ENCODE results near the gene ISX.
"Not testable (repeated sequence)": the region's sequence is repeated elsewhere in the genome, so short reads cannot be mapped to it uniquely, and the experiment has no call there.

Gene ISX

DNA sequence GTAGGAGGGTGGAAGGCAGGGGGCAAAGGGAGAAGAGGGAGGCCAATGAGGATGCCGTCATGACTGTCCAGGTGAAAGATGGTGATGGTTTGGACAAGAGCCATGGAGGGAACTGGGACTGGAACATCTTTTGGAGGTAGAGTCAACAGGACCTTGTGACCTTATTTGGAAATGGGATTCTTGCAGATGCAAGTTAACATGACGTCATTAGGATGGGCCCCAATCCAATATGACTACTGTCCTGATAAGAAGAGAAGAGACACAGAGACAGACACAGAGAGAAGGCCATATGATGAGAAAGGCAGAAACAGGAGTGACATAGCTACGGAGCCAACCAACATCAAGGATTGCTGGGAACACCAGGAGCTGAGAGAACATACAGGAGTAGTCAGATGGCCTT is 31.0 kb upstream of the ISX start:
- no peaks in the 10 kb centered on the region for H3K4me1 ChIP-seq (ENCODE audit: insufficient read depth, low read length)
- H3K9ac ChIP-seq (ENCODE audit: low read depth, low read length), result no peak overlapping the region
- H3K27ac ChIP-seq (ENCODE audit: low read depth, low read length), result no peak overlapping the region
- 58% methylated on average over 3 of the region's 3 CpGs for WGBS
- H3K36me3 ChIP-seq (ENCODE audit: insufficient read depth, low read length), result no peaks in the 10 kb centered on the region
- H3K9me3 ChIP-seq (ENCODE audit: insufficient read depth, low read depth, low read length), result no peaks in the 10 kb centered on the region
- no peak overlapping the region for H3K4me3 ChIP-seq (ENCODE audit: low read length)
- H3K27me3 ChIP-seq (ENCODE audit: insufficient read depth, low read length), result no peaks in the 10 kb centered on the region

DNA sequence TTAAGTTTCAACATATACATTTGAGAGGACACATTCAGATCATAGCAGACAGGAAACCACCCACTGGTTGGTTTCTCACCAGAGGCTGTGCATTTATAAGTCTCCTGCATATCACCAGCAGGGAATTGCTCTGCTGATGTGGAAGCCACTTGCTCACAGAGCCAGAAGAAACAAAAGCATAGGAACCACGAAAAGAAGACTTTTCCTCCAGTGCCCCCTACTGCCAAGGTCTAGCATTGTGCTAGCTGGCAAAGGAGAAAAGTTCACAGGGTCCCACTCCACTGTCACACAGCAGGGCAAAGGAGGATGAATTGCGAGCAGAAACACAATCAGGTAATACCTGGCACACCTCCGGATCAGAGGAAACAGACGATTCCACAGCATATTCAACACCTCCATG is 28.9 kb upstream of the ISX start:
- H3K27ac ChIP-seq (ENCODE audit: low read depth, low read length), result no peak overlapping the region
- no peaks in the 10 kb centered on the region for H3K36me3 ChIP-seq (ENCODE audit: insufficient read depth, low read length)
- no peaks in the 10 kb centered on the region for H3K27me3 ChIP-seq (ENCODE audit: insufficient read depth, low read length)
- H3K9me3 ChIP-seq (ENCODE audit: insufficient read depth, low read depth, low read length), result no peaks in the 10 kb centered on the region
- WGBS, result 67% methylated on average over 4 of the region's 4 CpGs
- no peak overlapping the region for H3K9ac ChIP-seq (ENCODE audit: low read depth, low read length)
- no peaks in the 10 kb centered on the region for H3K4me1 ChIP-seq (ENCODE audit: insufficient read depth, low read length)
- H3K4me3 ChIP-seq (ENCODE audit: low read length), result no peak overlapping the region

- Histone ChIP-seq H3K27ac (ENCODE audit: low read depth, low read length) (no peak overlapping the region), H3K9ac (ENCODE audit: low read depth, low read length) (no peak overlapping the region), H3K4me3 (ENCODE audit: low read length) (no peak overlapping the region), H3K9me3 (ENCODE audit: insufficient read depth, low read depth, low read length) (no peaks in the 10 kb centered on the region), H3K4me1 (ENCODE audit: insufficient read depth, low read length) (no peaks in the 10 kb centered on the region), H3K36me3 (ENCODE audit: insufficient read depth, low read length) (no peaks in the 10 kb centered on the region), H3K27me3 (ENCODE audit: insufficient read depth, low read length) (no peaks in the 10 kb centered on the region)
- WGBS, result 91% methylated on average over 10 of the region's 10 CpGs
These were observed 26.3 kb upstream of the ISX start for GRCh38 chr22:35039625-35040024.

GRCh38 chr22:35043252-35043933 is 22.6 kb upstream of the ISX start:
- 81% methylated on average over 6 of the region's 6 CpGs for WGBS
- no peak overlapping the region for H3K4me3 ChIP-seq (ENCODE audit: low read length)
- H3K4me1 ChIP-seq (ENCODE audit: insufficient read depth, low read length), result no peaks in the 10 kb centered on the region
- no peak overlapping the region for H3K27ac ChIP-seq (ENCODE audit: low read depth, low read length)
- no peak overlapping the region for H3K9ac ChIP-seq (ENCODE audit: low read depth, low read length)
- no peaks in the 10 kb centered on the region for H3K27me3 ChIP-seq (ENCODE audit: insufficient read depth, low read length)
- no peaks in the 10 kb centered on the region for H3K9me3 ChIP-seq (ENCODE audit: insufficient read depth, low read depth, low read length)
- H3K36me3 ChIP-seq (ENCODE audit: insufficient read depth, low read length), result no peaks in the 10 kb centered on the region

DNA sequence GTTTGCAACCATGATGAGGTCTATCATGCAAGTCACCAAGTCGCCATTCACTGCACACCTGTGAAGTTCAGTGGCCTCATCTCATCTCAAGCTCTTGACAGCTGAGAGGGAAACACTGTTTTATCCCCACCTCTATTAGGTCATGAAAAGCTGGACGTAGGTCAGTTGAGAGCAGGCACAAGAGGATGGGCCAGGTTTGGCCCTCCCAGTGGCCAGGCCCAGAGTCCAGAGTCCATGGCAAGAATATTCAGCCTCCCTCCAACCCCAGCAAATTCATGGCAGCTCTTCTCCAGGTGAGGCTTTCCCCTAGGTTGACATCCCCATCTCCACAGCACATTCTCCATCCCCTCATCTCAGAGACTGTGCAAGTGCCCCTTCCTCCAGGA is 22.0 kb upstream of the ISX start:
- H3K9me3 ChIP-seq (ENCODE audit: insufficient read depth, low read depth, low read length), result no peaks in the 10 kb centered on the region
- no peaks in the 10 kb centered on the region for H3K4me1 ChIP-seq (ENCODE audit: insufficient read depth, low read length)
- no peak overlapping the region for H3K9ac ChIP-seq (ENCODE audit: low read depth, low read length)
- no peaks in the 10 kb centered on the region for H3K36me3 ChIP-seq (ENCODE audit: insufficient read depth, low read length)
- no peak overlapping the region for H3K27ac ChIP-seq (ENCODE audit: low read depth, low read length)
- 81% methylated on average over 2 of the region's 2 CpGs for WGBS
- no peaks in the 10 kb centered on the region for H3K27me3 ChIP-seq (ENCODE audit: insufficient read depth, low read length)
- H3K4me3 ChIP-seq (ENCODE audit: low read length), result no peak overlapping the region

- no peaks in the 10 kb centered on the region for H3K27me3 ChIP-seq (ENCODE audit: insufficient read depth, low read length)
- H3K27ac ChIP-seq (ENCODE audit: low read depth, low read length), result no peak overlapping the region
- no peaks in the 10 kb centered on the region for H3K9me3 ChIP-seq (ENCODE audit: insufficient read depth, low read depth, low read length)
- H3K4me1 ChIP-seq (ENCODE audit: insufficient read depth, low read length), result no peaks in the 10 kb centered on the region
- H3K36me3 ChIP-seq (ENCODE audit: insufficient read depth, low read length), result no peaks in the 10 kb centered on the region
- WGBS, result 92% methylated on average over 4 of the region's 5 CpGs
- no peak overlapping the region for H3K4me3 ChIP-seq (ENCODE audit: low read length)
- H3K9ac ChIP-seq (ENCODE audit: low read depth, low read length), result no peak overlapping the region
These were observed 21.2 kb upstream of the ISX start for GRCh38 chr22:35044607-35045390.

DNA sequence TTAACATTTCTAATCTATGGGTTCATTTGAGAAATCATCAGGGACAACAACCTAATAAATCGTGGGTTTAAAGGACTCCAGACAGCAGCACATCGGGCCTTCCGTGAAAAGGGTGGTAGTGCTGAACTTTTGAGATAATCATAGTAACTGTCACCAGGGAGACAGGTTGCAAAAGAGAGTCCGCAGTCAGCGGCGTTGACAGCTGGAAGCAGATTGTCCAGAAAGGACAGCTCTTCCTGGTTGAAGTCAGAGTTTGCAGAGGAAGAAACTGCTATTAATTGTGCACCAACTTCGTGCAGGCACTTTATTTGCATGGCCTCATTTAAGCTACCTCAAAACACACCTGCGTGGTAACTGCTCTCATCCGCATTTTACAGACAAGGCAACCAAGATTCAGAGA is 20.5 kb upstream of the ISX start:
- Histone ChIP-seq H3K9me3 (ENCODE audit: insufficient read depth, low read depth, low read length) (no peaks in the 10 kb centered on the region), H3K9ac (ENCODE audit: low read depth, low read length) (no peak overlapping the region), H3K27ac (ENCODE audit: low read depth, low read length) (no peak overlapping the region), H3K4me3 (ENCODE audit: low read length) (no peak overlapping the region), H3K4me1 (ENCODE audit: insufficient read depth, low read length) (no peaks in the 10 kb centered on the region), H3K36me3 (ENCODE audit: insufficient read depth, low read length) (no peaks in the 10 kb centered on the region), H3K27me3 (ENCODE audit: insufficient read depth, low read length) (no peaks in the 10 kb centered on the region)
- WGBS, result 87% methylated on average over 9 of the region's 9 CpGs

GRCh38 chr22:35046744-35047462 is 19.1 kb upstream of the ISX start:
- Histone ChIP-seq H3K4me3 (ENCODE audit: low read length) (no peak overlapping the region), H3K27me3 (ENCODE audit: insufficient read depth, low read length) (no peaks in the 10 kb centered on the region), H3K36me3 (ENCODE audit: insufficient read depth, low read length) (no peaks in the 10 kb centered on the region), H3K27ac (ENCODE audit: low read depth, low read length) (no peak overlapping the region), H3K9me3 (ENCODE audit: insufficient read depth, low read depth, low read length) (no peaks in the 10 kb centered on the region), H3K9ac (ENCODE audit: low read depth, low read length) (no peak overlapping the region), H3K4me1 (ENCODE audit: insufficient read depth, low read length) (no peaks in the 10 kb centered on the region)
- 94% methylated on average over 12 of the region's 12 CpGs for WGBS

DNA sequence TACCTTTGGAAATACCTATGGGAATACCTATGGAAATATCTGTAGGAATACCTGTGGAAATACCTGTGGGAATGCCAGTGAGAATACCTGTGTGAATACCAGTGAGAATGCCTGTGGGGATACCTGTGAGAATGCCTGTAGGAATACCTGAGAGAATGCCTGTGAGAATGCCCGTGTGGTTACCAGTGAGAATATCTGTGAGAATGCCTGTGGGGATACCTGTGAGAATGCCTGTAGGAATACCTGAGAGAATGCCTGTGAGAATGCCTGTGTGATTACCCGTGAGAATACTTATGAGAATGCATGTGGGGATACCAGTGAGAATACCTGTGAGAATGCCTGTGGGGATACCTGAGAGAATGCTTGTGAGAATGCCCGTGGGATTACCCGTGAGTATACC is 15.9 kb upstream of the ISX start:
- not testable (repeated sequence) for H3K27me3 ChIP-seq (ENCODE audit: insufficient read depth, low read length); H3K4me1 ChIP-seq (ENCODE audit: insufficient read depth, low read length); H3K27ac ChIP-seq (ENCODE audit: low read depth, low read length); H3K4me3 ChIP-seq (ENCODE audit: low read length); H3K9me3 ChIP-seq (ENCODE audit: insufficient read depth, low read depth, low read length); H3K9ac ChIP-seq (ENCODE audit: low read depth, low read length); H3K36me3 ChIP-seq (ENCODE audit: insufficient read depth, low read length)
- 93% methylated on average over 4 of the region's 4 CpGs for WGBS

- Histone ChIP-seq H3K27me3 (ENCODE audit: insufficient read depth, low read length) (no peaks in the 10 kb centered on the region), H3K9me3 (ENCODE audit: insufficient read depth, low read depth, low read length) (no peaks in the 10 kb centered on the region), H3K4me1 (ENCODE audit: insufficient read depth, low read length) (no peaks in the 10 kb centered on the region), H3K27ac (ENCODE audit: low read depth, low read length) (no peak overlapping the region), H3K9ac (ENCODE audit: low read depth, low read length) (no peak overlapping the region), H3K4me3 (ENCODE audit: low read length) (no peak overlapping the region), H3K36me3 (ENCODE audit: insufficient read depth, low read length) (no peaks in the 10 kb centered on the region)
- 90% methylated on average over 6 of the region's 6 CpGs for WGBS
These were observed 14.9 kb upstream of the ISX start for GRCh38 chr22:35051013-35051535.

GRCh38 chr22:35051791-35052190 is 14.2 kb upstream of the ISX start:
- Histone ChIP-seq H3K9ac (ENCODE audit: low read depth, low read length) (no peak overlapping the region), H3K27me3 (ENCODE audit: insufficient read depth, low read length) (no peaks in the 10 kb centered on the region), H3K9me3 (ENCODE audit: insufficient read depth, low read depth, low read length) (no peaks in the 10 kb centered on the region), H3K4me1 (ENCODE audit: insufficient read depth, low read length) (no peaks in the 10 kb centered on the region), H3K4me3 (ENCODE audit: low read length) (no peak overlapping the region), H3K36me3 (ENCODE audit: insufficient read depth, low read length) (no peaks in the 10 kb centered on the region), H3K27ac (ENCODE audit: low read depth, low read length) (no peak overlapping the region)

All from HUES64 (cell line).